SHP77 treated with DMSO at 0.1 percent for 48 hours (cell line): ENCODE measurements around the gene CEP85.

Experiments
- DNase-seq: peaks from one replicate; lab custom pipeline; 2025; lab: John Stamatoyannopoulos, UW

The CEP85 gene

DNA sequence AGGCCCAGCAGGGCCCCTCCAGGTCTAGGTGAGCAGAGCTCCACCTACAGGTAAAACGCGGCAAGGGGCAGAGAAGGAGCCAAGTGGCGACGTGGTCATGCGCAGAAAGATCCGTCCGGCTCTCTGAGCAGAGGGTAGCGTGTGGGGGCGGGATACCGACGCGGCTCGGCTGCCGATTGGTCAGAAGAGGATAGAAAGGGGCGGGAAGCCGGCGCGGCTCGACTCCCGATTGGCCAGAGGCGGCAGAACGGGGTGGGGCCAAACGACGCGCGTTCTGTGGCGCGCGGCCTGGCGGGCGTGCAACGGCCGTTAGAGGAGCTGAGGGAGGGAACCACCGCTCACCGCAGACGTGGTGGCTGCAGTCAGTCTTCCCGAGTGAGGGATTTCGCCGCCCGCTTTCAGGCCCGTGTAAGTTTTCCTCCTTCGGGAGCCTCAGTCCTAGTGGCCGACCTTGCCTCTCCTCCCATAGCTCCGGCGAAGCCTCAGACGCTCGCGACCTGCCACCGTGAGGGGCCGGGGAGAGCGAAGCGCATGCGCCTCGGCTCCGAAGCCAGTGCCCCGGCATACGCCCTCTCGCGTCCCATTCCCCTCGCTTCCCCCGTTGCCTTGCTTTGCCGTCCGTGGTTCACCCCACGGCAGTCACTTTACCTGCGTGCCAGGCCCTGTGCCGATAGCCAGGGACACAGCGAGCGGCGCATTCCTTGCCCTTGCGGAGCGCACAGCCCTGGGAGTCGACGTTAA, at the start of gene CEP85:
CEP85 (plus strand) TSS at position 298 of the 741 bp plus-strand sequence. CDS start 5,584 bp downstream, outside the sequence.
- DNase-seq: peak; percentile 92

- no peak for DNase-seq
Observed at GRCh38 chr1:26184883-26185282, 49.1 kb upstream of the CEP85 start.

GRCh38 chr1:26187882-26188281, 46.1 kb upstream of the CEP85 start:
- no peak for DNase-seq

GRCh38 chr1:26188477-26188876, 45.5 kb upstream of the CEP85 start:
- DNase-seq: no peak

- no peak for DNase-seq
Observed at GRCh38 chr1:26189331-26189730, 44.7 kb upstream of the CEP85 start.

DNA sequence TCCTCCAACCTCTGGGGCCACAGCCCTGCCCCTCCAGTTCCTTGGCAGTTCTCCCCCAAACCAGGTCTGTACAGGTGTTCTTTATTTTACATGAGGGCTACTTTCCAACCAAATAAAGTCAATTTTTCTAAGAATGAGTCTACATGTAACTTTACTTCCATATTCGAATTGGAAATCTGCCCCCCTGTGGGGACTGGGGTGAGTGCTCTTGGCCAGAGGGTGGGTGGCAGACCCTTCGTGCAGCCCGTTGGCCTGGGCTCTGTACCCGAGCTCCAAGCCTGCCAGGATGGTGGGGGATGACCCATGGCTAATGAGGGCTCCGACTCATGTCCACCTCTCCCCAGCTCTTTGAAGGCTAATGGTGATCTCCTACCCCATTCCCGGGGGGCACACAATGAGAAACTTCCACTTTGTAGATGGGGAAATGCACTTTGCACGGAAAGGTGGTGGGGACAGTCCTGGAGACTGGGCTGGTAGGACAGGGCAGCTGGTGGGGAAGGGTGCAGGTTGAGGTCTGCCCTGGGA, 44.2 kb upstream of the CEP85 start:
- DNase-seq: no peak

- no peak for DNase-seq
Observed at GRCh38 chr1:26190373-26190987, 43.5 kb upstream of the CEP85 start, which contains the start of gene CATSPER4. CATSPER4 (plus strand) TSS chr1:26190602; CDS start chr1:26190628, 26 bp downstream.

GRCh38 chr1:26191739-26192138, 42.3 kb upstream of the CEP85 start:
- no peak for DNase-seq

DNA sequence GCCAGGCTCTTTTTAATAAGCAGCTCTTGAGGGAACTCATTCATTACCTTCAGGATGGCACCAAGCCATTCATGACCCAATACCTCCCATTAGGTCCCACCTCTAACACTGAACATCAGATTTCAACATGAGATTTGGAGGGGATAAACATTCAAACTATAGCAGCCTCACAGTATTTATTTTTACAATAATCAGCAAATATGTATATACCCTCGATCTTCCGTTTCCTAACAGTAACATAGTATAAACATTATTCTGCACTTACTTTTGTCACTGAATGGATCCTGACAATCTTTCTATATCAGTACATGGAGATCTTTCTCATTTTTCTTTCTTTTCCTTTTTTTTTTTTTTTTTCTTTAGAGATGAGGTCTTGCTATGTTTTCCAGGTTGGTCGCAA, 38.2 kb upstream of the CEP85 start:
- no peak for DNase-seq

DNA sequence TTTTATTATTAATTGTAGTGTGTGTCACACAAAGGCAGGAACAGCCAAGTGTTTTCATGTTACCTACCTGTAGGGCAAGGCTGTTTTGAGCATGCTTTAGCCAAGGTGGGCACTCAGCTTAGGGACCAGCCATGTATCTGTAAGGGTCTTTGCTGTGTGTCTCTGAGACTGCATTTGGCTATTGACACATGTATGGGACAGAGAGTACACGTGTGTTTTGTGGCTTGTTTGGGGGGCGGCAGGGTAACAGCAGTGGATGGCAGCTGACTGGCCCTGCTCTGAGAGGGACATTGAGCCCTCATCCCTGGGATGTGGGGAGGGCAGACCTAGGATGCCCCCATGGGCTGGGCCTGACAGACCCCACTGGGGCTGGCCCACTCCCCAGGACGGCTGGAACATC, 36.7 kb upstream of the CEP85 start:
- DNase-seq: no peak

GRCh38 chr1:26197813-26198212, 36.2 kb upstream of the CEP85 start:
- no peak for DNase-seq

- DNase-seq: no peak
Observed at GRCh38 chr1:26200413-26200812, 33.6 kb upstream of the CEP85 start.

- DNase-seq: no peak
Observed at GRCh38 chr1:26203642-26204318, 30.2 kb upstream of the CEP85 start.

DNA sequence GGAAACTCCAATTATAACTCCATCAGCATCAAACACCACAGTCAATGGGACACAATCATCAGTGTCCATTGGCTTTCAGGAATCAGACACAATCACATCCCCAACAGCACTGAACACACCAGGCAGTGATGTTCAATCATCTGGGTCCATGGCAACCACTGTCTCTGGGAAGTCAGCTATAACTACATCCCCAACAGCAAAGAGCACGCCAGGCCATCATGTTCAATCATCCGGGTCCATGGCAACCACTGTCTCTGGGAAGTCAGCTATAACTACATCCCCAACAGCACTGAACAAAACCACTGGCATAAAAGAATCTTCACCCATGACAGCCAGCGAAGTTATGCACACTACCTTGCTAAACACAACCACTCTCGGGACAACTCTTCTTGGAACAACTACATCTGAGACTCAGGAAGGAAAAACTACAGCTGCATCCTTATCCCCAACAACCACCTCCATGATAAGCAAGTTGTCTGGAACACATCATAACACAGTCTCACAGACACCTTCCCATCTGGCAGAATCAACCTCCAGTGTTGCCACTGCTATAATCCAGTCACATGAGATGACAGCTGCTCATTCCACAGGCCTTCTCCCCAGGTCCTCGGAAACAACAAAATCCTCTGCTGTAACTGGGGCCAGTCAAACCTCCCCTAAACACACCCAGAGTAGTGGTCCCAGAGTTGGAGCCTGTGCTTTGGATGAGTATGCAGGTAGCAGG, 23.7 kb upstream of the CEP85 start:
- no peak for DNase-seq

- DNase-seq: no peak
Observed at GRCh38 chr1:26212726-26213125, 21.3 kb upstream of the CEP85 start.

DNA sequence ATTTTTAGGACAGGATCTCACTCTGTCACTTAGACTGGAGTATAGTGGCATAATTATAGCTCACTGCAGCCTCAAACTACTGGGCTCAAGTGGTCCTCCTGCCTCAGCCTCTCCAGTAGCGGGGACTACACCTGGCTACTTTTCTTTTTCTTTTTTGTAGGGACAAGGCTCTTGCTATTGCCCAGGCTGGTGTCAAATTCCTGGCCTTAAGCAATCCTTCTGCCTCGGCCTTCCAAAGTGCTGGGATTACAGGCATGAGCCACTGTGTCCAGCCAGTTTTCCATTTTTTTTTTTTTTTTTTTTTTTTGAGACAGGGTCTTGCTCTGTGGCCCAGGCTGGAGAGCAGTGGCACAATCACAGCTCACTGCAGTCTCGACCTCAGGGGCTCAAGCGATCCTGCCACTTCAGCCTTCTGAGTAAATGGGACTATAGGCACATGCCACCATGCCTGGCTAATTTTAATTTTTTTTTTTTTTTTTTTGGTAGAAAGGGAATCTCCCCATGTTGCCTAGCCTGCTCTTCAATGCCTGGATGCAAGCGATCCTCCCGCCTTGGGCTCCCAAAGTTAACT, 20.6 kb upstream of the CEP85 start:
- no peak for DNase-seq

- no peak for DNase-seq
Observed at GRCh38 chr1:26215246-26215645, 18.8 kb upstream of the CEP85 start.

GRCh38 chr1:26218906-26219494, 15.0 kb upstream of the CEP85 start:
- no peak for DNase-seq

- DNase-seq: no peak
Observed at GRCh38 chr1:26220199-26220912, 13.6 kb upstream of the CEP85 start.

GRCh38 chr1:26221094-26221493, 12.9 kb upstream of the CEP85 start:
- no peak for DNase-seq

GRCh38 chr1:26224606-26225005, 9.4 kb upstream of the CEP85 start:
- no peak for DNase-seq
